HL-60 (cell line): ENCODE results near the gene PTPRM.

ENCODE experiments used
- DNase-seq, 2 experiments: peaks; one replicate each; pipeline ENCODE4 v3.0.0-alpha.2; 2010 to 2020; ENCODE audit warnings: low read depth in 1 of 2, low spot score in 1 of 2
- H3K27ac ChIP-seq: fragments of 250-450 bp; sonication (Bioruptor Pico); replicated peaks from 2 replicates; pipeline ENCODE4 v1.5.1; 2020; ENCODE audit warnings: mild to moderate bottlenecking, moderate library complexity
- H3K27me3 ChIP-seq: fragments of 250-450 bp; sonication (Bioruptor Pico); 2 replicates; pipeline ENCODE4 v1.5.1; 2021; ENCODE audit warnings: mild to moderate bottlenecking, moderate library complexity; ENCODE audit not compliant: insufficient read depth, poor library complexity, severe bottlenecking
- H3K4me3 ChIP-seq: replicated peaks from 2 replicates; pipeline ENCODE4 v1.5.1; 2011; ENCODE audit warnings: mild to moderate bottlenecking, control low read depth, low read length; ENCODE audit not compliant: insufficient read depth
- CTCF ChIP-seq: IDR thresholded peaks from one replicate; pipeline ENCODE4 v1.5.1; 2011; ENCODE audit warnings: low read length, control low read depth, inconsistent platforms; ENCODE audit not compliant: insufficient read depth
- GABPA ChIP-seq: IDR thresholded peaks from 2 replicates; pipeline ENCODE4 v1.6.1; 2012; ENCODE audit warnings: low read depth
- POLR2AphosphoS5 ChIP-seq: IDR thresholded peaks from 2 replicates; pipeline ENCODE4 v1.6.1; 2012; ENCODE audit warnings: low read depth
- REST ChIP-seq: IDR thresholded peaks from 2 replicates; pipeline ENCODE4 v1.6.1; 2012; ENCODE audit warnings: low read depth; ENCODE audit not compliant: insufficient replicate concordance
- SPI1 ChIP-seq: IDR thresholded peaks from 2 replicates; pipeline ENCODE4 v1.6.1; 2012; ENCODE audit warnings: low read depth, mild to moderate bottlenecking, borderline replicate concordance

PTPRM gene

GRCh38 chr18:8381821-8382459 is 814.8 kb downstream of the PTPRM start:
- no peak for DNase-seq
- peaks cover 3% of the 10 kb centered on the region for H3K27me3 ChIP-seq

GRCh38 chr18:8385400-8385799 is 818.3 kb downstream of the PTPRM start:
- TF ChIP-seq POLR2AphosphoS5 (no peak), SPI1 (no peak), CTCF (no peak), REST (no peak), GABPA (no peak)
- Histone ChIP-seq H3K27me3 (no peaks in the 10 kb centered on the region), H3K4me3 (no peak overlapping the region), H3K27ac (no peak overlapping the region)
- DNase-seq, result no peak

More at GRCh38 chr18:8381821-8382459, 814.8 kb downstream of the PTPRM start:
- Histone ChIP-seq H3K27ac (no peak overlapping the region), H3K4me3 (no peak overlapping the region)
- TF ChIP-seq CTCF (no peak), REST (no peak)

GRCh38 chr18:8386669-8387380 is 819.7 kb downstream of the PTPRM start:
- TF ChIP-seq REST, result no peak
- TF ChIP-seq CTCF, result no peak
- TF ChIP-seq GABPA, result no peak
- no peak for TF ChIP-seq POLR2AphosphoS5
- TF ChIP-seq SPI1, result no peak
- DNase-seq, result no peak
- no peak overlapping the region for H3K27ac ChIP-seq
- H3K4me3 ChIP-seq, result no peak overlapping the region
- H3K27me3 ChIP-seq, result no peaks in the 10 kb centered on the region
